Measurements from ENCODE around the gene CCNA2.

DNA sequence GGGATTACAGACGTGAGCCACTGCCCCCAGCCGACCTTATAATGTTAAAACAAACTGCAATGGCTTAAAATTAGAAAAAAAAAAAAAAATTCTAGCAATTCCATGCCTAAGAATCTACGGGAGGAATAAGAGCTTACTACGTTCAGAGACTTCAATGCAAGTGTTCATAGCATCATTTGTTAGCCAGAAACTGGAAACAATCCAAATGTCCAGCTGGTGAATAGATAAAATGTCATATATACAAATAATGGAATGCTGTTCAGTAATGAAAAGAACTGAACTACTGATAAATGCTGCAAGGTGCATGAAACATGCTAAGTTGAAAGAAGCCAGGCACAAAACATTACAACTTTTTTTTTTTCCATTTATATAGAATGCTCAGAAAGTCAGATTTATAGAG is 17.3 kb downstream of the CCNA2 start:
- no peak for TF ChIP-seq CTCF (IDR thresholded peaks at IDR 0.05; ENCODE audit: insufficient read depth, low read length, poor library complexity, severe bottlenecking)
- TF ChIP-seq EZH2phosphoT487 (conservative IDR thresholded peaks at IDR 0.05; ENCODE audit: low read length), result no peak
